ENCODE measurements around the gene PELI3.

GRCh38 chr11:66457826-66458225 is 8.9 kb upstream of the PELI3 start:
- TF ChIP-seq CTCF (IDR thresholded peaks at IDR 0.05) (no peak), ZFX (IDR thresholded peaks at IDR 0.05; ENCODE audit: borderline replicate concordance) (no peak)
